HG03175 (cell line): ENCODE measurements around the gene ELAVL3.

Source experiments
- ATAC-seq: cut with Tn5 transposase; IDR thresholded peaks from one replicate; pipeline ENCODE4 v1.9.1; 2021; ENCODE audit warnings: mild to moderate bottlenecking, moderate library complexity; ENCODE audit not compliant: unreplicated experiment

Gene ELAVL3

GRCh38 chr19:11480715-11481533, at the start of gene ELAVL3:
Gene ELAVL3, minus strand, starts transcription at chr19:11481046. Its CDS starts 438 bp downstream, at chr19:11480608.
- ATAC-seq: no peak

DNA sequence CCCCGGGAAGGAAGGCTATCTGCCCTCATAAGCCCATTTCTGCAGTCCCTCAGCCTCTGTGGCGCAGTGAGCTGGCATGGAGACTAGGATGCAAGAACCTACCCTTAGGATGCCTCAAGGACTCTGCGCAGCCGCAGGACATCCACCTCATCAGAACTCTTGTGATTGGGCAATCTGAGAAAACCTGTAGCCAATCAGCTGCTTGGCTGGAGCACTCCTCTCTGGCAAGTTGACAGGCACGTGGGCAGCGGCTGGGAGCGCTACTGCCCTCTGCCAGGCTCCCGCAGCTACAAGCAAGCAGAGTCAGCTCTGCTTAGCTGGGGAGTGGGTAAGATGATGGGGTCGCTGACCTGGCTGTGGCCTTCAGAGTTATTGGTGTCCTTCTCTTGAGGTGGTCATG, 49.6 kb upstream of the ELAVL3 start:
- no peak for ATAC-seq

DNA sequence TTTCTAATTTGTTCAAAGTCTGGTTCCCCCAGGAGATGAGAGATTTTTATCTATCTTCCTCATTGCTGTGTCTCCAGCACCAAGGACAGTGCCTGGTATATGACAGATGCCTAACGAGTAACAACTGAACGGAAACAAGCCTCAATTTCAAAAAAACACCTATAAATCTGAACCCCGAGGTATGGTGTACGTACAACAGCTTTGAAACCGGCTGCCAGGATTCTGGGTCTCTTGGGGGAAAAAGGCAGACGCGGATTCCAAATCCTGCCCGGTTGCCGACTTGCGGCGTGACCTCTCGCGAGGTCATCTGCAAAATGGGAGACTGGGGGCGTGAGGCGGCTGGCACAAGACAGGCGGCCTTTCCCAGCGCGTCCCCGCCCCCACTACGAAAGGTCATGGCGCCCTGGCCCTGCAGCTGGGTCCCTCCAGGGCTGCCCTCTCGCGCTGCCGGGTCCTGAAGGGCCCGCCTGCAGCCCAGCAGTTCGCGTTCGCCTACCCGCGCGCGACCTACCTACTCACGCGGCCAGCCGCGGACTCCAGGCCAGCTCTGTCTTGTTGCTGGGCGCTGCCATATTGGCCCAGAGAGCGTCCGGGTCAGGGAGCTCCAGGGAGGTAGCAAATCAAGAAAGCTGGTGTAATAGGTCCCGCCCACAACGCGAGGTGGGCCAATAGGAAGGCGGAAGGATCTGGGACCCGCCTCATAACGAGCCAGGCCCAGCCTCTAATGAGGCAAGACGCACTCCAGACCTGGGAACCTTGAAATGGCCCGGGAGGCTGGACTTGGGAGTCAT, 47.9 kb upstream of the ELAVL3 start, which contains the start of gene ECSIT:
Gene ECSIT, minus strand, starts transcription at position 584 of the 791 bp plus-strand sequence. CDS start 9,964 bp downstream, outside the sequence.
- ATAC-seq: peak; percentile 93

DNA sequence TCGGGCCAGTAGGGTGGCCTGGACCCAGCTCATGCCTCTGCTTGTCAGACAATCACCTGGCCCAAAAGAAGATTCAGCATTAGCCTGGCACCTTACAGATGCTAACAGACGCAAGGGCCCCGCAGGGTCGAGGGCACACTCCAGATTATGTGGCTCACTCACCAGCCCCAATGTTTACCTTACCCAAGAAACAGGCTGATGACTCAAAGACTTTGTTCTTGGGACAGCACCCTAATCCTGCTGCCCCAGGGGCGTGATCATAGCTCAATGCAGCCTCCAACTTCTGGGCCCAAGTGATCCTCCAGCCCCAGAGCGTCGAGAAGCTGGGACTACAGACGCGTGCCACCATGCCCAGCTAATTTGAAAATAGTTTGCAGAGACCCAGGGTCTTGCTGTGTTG, 38.3 kb upstream of the ELAVL3 start:
- no peak for ATAC-seq

DNA sequence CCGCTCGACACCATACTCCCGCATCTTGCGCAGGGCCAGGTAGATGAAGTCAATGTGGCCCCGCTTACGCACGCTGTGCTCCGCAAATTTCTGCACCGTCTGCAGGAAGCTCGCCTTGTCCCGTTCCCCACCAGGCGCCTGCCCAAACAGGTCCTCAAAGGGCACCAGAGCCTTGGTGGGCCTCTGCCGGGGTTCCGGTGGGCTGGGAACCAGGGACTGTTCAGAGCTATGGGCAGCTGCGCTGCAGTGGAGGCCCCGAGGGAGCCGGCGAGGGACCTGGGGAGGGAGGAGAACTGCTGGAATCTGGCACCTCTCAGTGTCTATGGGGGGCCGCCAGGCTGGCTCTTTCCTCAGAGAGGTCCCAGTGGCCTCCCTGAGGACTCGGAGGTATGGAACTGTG, 33.1 kb upstream of the ELAVL3 start:
- ATAC-seq: no peak

DNA sequence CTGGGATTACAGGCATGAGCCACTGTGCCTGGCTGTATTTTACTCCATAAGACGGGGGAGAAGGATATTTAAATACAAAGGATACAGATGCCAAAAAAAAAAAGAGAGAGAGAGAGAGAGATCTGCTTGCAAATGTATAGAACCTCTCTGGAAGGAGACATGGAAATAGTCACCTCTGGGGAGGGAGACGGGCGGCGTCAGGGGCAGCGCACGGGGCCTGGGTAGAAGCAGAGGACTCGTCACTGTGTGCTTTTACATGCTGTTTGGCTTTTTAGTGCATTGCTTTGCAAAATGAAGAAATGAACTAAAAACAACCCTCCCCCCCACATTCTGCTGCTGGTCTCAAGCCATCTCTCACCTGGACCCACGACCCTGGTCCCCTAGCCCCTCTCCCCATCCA, 29.6 kb upstream of the ELAVL3 start:
- ATAC-seq: no peak

- ATAC-seq: no peak
These were observed 26.7 kb upstream of the ELAVL3 start for GRCh38 chr19:11507370-11508078.

DNA sequence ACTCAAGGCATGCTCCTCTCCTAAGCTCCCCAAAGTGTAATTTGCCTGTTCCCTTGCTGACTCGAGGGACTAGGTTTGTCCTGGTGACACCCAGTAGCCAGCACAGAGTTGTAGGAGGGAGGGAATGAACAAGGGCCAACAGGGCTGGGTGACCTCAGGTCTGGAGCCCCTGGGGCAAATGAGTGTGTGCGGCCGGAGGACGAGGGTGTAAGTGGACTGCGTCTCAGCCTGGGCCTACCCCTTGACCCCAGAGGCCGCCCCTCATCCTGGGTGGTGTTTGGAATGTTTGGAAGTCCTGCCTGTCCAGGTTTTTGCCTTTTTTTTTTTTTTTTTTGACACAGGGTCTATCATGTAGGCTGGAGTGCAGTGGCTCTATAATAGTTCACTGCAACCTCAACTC, 26.1 kb upstream of the ELAVL3 start:
- no peak for ATAC-seq

- peak; percentile 24 for ATAC-seq
These were observed 25.3 kb upstream of the ELAVL3 start for GRCh38 chr19:11506101-11506555.

DNA sequence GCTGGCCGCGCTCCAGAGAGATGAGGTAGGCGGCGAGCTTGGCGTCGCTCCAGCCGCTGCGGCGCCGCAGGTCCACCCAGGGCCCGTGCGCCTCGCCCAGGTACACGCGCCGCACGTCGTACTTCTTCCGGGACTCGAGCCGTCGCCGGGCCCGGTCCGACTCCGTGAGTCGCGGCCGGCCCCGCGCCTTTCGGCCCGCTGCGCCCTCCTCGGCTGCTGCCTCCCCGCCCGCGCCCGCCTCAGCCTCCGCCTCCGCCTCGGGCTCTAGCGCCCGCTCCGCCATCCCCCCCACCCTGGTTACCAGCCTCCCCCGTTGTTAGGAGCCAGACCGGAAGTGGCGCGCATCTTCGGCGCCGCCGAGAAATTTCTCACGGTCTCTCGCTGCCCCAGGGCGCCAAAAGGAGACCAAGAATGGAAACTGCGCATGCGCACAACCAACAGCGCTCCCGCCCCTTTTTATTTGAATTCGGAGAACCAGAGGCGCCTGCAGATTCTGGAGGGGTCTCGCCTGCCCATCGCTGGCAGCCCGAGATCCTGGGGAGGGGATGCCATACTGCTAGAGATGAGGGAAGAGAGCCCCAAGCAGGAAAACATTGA, 24.8 kb upstream of the ELAVL3 start, which contains the start of gene ZNF653:
Gene ZNF653, minus strand, starts transcription at position 336 of the 597 bp plus-strand sequence. Its CDS starts 53 bp downstream, at position 283.
- ATAC-seq: peak; percentile 61

- ATAC-seq: peak; percentile 87
These were observed 24.2 kb upstream of the ELAVL3 start for GRCh38 chr19:11505032-11505503.

GRCh38 chr19:11504502-11505031, 23.7 kb upstream of the ELAVL3 start:
- no peak for ATAC-seq

GRCh38 chr19:11499890-11500420, 19.1 kb upstream of the ELAVL3 start:
- ATAC-seq: no peak

- no peak for ATAC-seq
These were observed 18.4 kb upstream of the ELAVL3 start for GRCh38 chr19:11499220-11499726.

GRCh38 chr19:11496391-11497163, 15.7 kb upstream of the ELAVL3 start:
- ATAC-seq: no peak

- ATAC-seq: no peak
These were observed 15.0 kb upstream of the ELAVL3 start for GRCh38 chr19:11495885-11496284.

DNA sequence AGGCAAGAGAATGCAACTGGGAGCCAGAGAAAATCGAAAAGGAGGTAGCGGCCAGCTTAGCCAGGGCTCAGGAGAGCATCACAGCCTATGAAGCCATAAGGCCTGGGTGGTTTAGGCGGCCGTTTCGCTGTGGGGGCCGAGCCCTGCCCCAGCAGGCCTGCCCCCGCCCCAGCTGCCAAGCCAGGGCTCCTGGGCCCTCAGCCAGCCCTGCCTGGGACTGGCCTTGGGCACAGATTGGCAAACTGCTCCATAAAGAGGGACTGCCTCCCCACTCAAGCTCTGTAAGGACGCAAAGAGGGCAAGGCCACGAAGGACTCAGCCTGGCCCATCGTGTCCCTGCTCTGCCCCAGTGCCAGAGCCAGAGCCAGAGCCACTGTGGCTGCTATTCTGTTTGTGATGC, 14.6 kb upstream of the ELAVL3 start:
- no peak for ATAC-seq

DNA sequence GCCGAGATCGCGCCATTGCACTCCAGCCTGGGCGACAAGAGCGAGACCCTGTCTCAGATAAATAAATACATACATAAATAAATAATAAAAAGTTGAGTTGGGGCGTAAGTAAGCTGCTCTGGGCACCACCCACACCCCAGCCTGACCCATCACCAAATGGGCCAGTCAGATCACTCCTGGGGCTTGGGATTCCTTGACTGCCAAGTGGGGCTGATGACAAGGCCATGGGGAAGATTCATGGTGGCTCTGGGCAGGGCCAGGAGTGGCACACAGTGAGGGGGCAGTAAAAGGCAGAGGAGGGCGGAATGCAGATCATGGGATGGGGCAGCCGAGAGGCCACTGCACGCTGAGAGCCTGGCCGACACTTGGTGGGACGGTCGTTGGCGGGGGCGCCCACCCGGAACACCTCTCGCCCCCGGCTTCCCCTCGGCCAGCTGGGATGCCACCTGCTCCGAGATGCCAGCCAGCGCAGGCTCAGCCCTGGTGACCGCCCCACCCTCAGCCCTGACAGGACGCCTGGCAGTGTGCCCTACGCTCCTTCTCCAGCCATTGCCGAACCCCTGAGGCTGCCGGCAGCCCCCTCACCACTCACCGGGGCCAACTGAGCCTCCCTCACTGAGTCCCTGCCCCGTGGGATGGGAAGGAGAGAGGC, 13.9 kb upstream of the ELAVL3 start:
- no peak for ATAC-seq
